Left forelimb (tissue), 1 donor: ENCODE data around the gene ESYT2.
A peak's percentile ranks its signal among the peaks of the same experiment; 100 is the strongest.

Experiments used
- DNase-seq: peaks from one replicate; pipeline ENCODE4 v3.0.0-alpha.2; 2018; ENCODE audit warnings: low spot score

The ESYT2 gene

GRCh38 chr7:158825628-158826289 lies 3.5 kb downstream of the ESYT2 start:
- no peak for DNase-seq

- DNase-seq = no peak
Measured at GRCh38 chr7:158824028-158824427, 5.3 kb downstream of the ESYT2 start.

- DNase-seq = no peak
Measured at GRCh38 chr7:158821171-158822031, 7.9 kb downstream of the ESYT2 start.

GRCh38 chr7:158820656-158821055 lies 8.7 kb downstream of the ESYT2 start:
- DNase-seq = no peak

- DNase-seq = no peak
Measured at GRCh38 chr7:158819571-158820203, 9.6 kb downstream of the ESYT2 start.

- DNase-seq = peak; percentile 79
Measured at GRCh38 chr7:158818325-158819213, 10.7 kb downstream of the ESYT2 start.

- no peak for DNase-seq
Measured at GRCh38 chr7:158816995-158817394, 12.3 kb downstream of the ESYT2 start.

- no peak for DNase-seq
Measured at GRCh38 chr7:158816271-158816670, 13.0 kb downstream of the ESYT2 start.

GRCh38 chr7:158815800-158816128 lies 13.5 kb downstream of the ESYT2 start:
- no peak for DNase-seq

GRCh38 chr7:158815083-158815799 lies 14.1 kb downstream of the ESYT2 start:
- DNase-seq = no peak

- DNase-seq = no peak
Measured at GRCh38 chr7:158814637-158815036, 14.7 kb downstream of the ESYT2 start.

- DNase-seq = no peak
Measured at GRCh38 chr7:158812684-158813083, 16.6 kb downstream of the ESYT2 start.

- DNase-seq = no peak
Measured at GRCh38 chr7:158811894-158812293, 17.4 kb downstream of the ESYT2 start.

GRCh38 chr7:158811461-158811860 lies 17.8 kb downstream of the ESYT2 start:
- DNase-seq = no peak

- DNase-seq = no peak
Measured at GRCh38 chr7:158810846-158811245, 18.5 kb downstream of the ESYT2 start.

- no peak for DNase-seq
Measured at GRCh38 chr7:158809596-158809995, 19.7 kb downstream of the ESYT2 start.

GRCh38 chr7:158808126-158808525 lies 21.2 kb downstream of the ESYT2 start:
- no peak for DNase-seq

- no peak for DNase-seq
Measured at GRCh38 chr7:158805937-158806336, 23.4 kb downstream of the ESYT2 start.

- no peak for DNase-seq
Measured at GRCh38 chr7:158805414-158805813, 23.9 kb downstream of the ESYT2 start.

GRCh38 chr7:158804335-158804734 lies 25.0 kb downstream of the ESYT2 start:
- no peak for DNase-seq

- DNase-seq = no peak
Measured at GRCh38 chr7:158803367-158803969, 25.8 kb downstream of the ESYT2 start.
